ENCODE data around the gene LAMTOR4.

The LAMTOR4 gene

GRCh38 chr7:100200693-100201092, 52.0 kb downstream of the LAMTOR4 start:
- DNase-seq (ENCODE audit: low read depth in 2 of 2), result no peak

Data from stimulated activated CD4-positive, alpha-beta T cell treated with anti-CD3 and anti-CD28 coated beads, Interleukin-1b, Interleukin-23, amount 100 ng/mL, for 1 hour (primary cell).